ENCODE results near the gene CADPS. TPM values are rescaled to one million over a fixed set of nuclear protein-coding genes. Genes with fewer than 3 reads are reported as not detected.

The CADPS gene
- total RNA-seq, 1 experiment from 2014 or later: not detected

DNA sequence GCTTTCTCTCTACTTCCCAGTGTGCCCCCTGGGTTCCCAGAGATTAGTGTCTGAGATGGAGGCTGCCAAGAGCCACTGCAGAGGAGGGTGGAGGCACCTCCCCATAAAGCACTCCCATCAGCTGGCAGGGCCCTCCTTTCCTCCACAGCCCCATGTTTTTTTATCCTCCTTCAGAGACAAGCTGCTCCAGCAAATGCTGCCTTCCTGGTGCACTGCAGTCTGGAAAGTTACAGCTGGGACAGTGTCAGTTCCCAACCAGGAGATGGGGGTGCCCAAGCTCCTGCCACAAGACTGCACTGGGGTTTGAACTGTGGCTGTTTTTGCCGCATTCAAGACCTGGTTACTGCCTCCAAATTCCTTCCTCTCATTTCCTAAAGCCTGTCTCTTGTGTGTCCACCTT is 206.1 kb downstream of the CADPS start:
- DNase-seq (ENCODE audit: low spot score): no peak
- in situ Hi-C loops (cut with HindIII; ENCODE audit: low sequenced_read_pairs): no loop called here

- in situ Hi-C loops (cut with HindIII; ENCODE audit: low sequenced_read_pairs): no loop called here
- no peak for DNase-seq (ENCODE audit: low spot score)
These were observed 207.5 kb downstream of the CADPS start for GRCh38 chr3:62667714-62668113.

- in situ Hi-C loops (cut with HindIII; ENCODE audit: low sequenced_read_pairs): no loop called here
- peak; percentile 91 for DNase-seq (ENCODE audit: low spot score)
These were observed 209.4 kb downstream of the CADPS start for GRCh38 chr3:62665627-62666437.

GRCh38 chr3:62662677-62663076 is 212.5 kb downstream of the CADPS start:
- no peak for DNase-seq (ENCODE audit: low spot score)

GRCh38 chr3:62659660-62660059 is 215.6 kb downstream of the CADPS start:
- no peak for DNase-seq (ENCODE audit: low spot score)
- in situ Hi-C loops (cut with HindIII; ENCODE audit: low sequenced_read_pairs): no loop called here

More at GRCh38 chr3:62662677-62663076, 212.5 kb downstream of the CADPS start:
- in situ Hi-C loops (cut with HindIII; ENCODE audit: low sequenced_read_pairs): no loop called here

DNA sequence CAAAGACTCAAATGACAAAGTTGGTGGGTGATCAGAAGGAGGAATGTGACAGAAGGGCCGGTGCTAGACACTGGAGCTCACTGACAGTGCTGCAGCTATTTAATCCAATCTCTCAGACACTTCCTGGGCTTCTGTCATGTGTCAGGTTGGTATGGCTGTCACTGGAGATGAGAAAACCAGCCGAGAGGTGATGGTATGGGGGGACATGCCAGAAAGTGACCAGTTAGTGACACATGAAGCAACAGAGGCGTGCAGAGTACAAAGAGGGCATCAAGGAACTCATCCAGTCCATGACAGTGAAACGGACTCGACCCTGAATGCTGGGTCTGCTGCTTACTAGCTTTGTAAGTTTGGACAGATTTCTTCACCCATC is 219.5 kb downstream of the CADPS start:
- in situ Hi-C loops (cut with HindIII; ENCODE audit: low sequenced_read_pairs): no loop called here
- DNase-seq (ENCODE audit: low spot score): no peak

- DNase-seq (ENCODE audit: low spot score): no peak
- in situ Hi-C loops (cut with HindIII; ENCODE audit: low sequenced_read_pairs): no loop called here
These were observed 220.0 kb downstream of the CADPS start for GRCh38 chr3:62655056-62655690.

GRCh38 chr3:62653796-62654195 is 221.4 kb downstream of the CADPS start:
- in situ Hi-C loops (cut with HindIII; ENCODE audit: low sequenced_read_pairs): no loop called here
- DNase-seq (ENCODE audit: low spot score): no peak

DNA sequence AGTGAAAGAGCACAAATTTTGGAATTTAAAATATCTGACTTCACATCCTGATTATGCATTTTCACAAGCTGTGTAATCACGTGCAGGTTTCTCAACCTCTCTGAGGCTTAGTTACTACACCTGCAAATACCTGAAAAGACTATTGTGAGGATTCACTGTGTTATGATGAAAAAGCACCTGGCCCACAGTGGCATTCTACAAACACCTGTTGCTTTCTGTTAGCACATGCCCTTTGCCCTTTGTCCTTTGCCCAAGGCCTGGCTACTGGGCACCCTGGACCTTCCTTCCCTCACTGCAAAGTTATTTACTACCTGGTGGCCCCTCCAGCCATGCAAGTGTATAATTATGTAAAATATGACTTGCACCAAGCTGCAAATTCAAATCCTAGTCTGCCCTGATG is 227.5 kb downstream of the CADPS start:
- in situ Hi-C loops (cut with HindIII; ENCODE audit: low sequenced_read_pairs): no loop called here
- DNase-seq (ENCODE audit: low spot score): no peak

- in situ Hi-C loops (cut with HindIII; ENCODE audit: low sequenced_read_pairs): no loop called here
- DNase-seq (ENCODE audit: low spot score): no peak
These were observed 230.7 kb downstream of the CADPS start for GRCh38 chr3:62644493-62644892.

- no peak for DNase-seq (ENCODE audit: low spot score)
- in situ Hi-C loops (cut with HindIII; ENCODE audit: low sequenced_read_pairs): no loop called here
These were observed 236.9 kb downstream of the CADPS start for GRCh38 chr3:62638316-62638715.

- DNase-seq (ENCODE audit: low spot score): peak; percentile 12
- in situ Hi-C loops (cut with HindIII; ENCODE audit: low sequenced_read_pairs): no loop called here
These were observed 238.9 kb downstream of the CADPS start for GRCh38 chr3:62636235-62636826.

- in situ Hi-C loops (cut with HindIII; ENCODE audit: low sequenced_read_pairs): no loop called here
- no peak for DNase-seq (ENCODE audit: low spot score)
These were observed 242.5 kb downstream of the CADPS start for GRCh38 chr3:62632510-62633294.

- no peak for DNase-seq (ENCODE audit: low spot score)
- in situ Hi-C loops (cut with HindIII; ENCODE audit: low sequenced_read_pairs): no loop called here
These were observed 243.7 kb downstream of the CADPS start for GRCh38 chr3:62631488-62631887.

GRCh38 chr3:62630664-62631063 is 244.6 kb downstream of the CADPS start:
- DNase-seq (ENCODE audit: low spot score): no peak

DNA sequence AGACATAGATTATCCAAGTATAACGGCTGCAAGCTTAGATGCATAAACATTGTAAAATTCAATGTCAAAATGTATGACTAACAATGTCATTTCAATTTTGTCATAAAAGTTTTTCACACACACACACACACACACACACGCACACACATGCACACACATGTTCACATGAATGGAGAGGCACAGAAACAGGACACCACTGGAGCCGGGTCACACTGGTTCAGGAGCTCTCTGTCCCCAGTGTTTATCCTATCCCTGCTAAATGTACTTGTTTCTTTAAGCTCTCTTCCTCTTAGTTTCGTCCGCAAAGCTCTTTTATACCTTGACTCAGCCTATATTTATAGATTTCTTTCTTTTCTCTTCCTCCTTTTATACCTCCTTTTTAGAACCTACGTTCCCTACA is 249.9 kb downstream of the CADPS start:
- no peak for DNase-seq (ENCODE audit: low spot score)
- in situ Hi-C loops (cut with HindIII; ENCODE audit: low sequenced_read_pairs): no loop called here

More at GRCh38 chr3:62630664-62631063, 244.6 kb downstream of the CADPS start:
- in situ Hi-C loops (cut with HindIII; ENCODE audit: low sequenced_read_pairs): no loop called here

DNA sequence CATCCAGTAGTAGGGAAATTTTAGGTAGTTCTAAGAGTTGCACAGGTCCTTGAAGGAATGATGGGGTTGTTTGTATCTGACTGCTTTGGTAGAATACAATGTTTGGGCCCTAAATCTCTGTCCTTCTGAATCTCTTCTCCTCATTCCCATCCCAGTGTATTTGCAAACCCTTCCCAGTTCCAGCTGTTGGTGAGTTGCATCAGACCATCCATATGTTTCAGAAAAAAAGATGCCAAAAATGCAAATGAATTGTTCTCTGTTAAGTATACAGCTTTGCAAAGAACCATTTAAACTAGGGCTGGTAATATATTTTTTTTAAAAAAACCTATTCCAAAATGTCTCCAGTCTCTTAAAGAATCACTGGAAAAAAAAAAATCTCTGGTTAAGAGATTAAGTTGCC is 251.0 kb downstream of the CADPS start:
- in situ Hi-C loops (cut with HindIII; ENCODE audit: low sequenced_read_pairs): no loop called here
- no peak for DNase-seq (ENCODE audit: low spot score)

DNA sequence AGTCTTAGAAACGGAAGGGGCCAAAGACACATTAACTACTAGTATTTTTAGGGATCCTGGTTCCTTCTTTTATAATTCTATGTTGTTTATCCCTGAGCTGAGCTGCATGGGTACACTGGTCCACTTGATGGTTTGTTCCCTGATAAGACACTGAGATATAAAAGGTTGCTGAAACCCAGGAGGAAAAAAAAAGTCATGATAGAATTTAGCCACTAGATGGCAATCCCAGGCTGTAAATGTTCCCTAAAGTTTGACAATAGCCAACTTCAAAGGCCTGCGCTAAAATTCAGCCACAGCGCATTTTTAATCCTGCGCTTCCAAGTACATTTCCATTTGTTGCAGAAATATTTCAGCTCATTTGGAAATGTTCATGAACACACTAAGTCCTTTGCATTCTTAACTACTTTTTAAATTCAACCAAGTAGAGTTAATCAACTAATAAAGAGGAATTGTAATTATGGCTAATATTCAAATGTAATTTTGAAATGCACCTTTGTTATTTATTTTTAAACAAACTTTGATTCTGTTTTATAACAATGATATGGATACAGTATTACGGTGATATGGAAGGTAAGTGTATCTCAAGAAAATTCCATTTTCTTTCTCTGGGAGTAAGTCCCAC is 252.6 kb downstream of the CADPS start:
- DNase-seq (ENCODE audit: low spot score): peak; percentile 83
- in situ Hi-C loops (cut with HindIII; ENCODE audit: low sequenced_read_pairs): no loop called here

- in situ Hi-C loops (cut with HindIII; ENCODE audit: low sequenced_read_pairs): no loop called here
- DNase-seq (ENCODE audit: low spot score): no peak
These were observed 253.3 kb downstream of the CADPS start for GRCh38 chr3:62621925-62622324.

All from G401 (cell line).